Measurements from ENCODE around the gene PLGRKT. TPM values are rescaled to one million over a fixed set of nuclear protein-coding genes. Genes with fewer than 3 reads are reported as not detected.

Gene PLGRKT
- polyA plus RNA-seq, 1 donor from 2014 or later, result 80.0 TPM

DNA sequence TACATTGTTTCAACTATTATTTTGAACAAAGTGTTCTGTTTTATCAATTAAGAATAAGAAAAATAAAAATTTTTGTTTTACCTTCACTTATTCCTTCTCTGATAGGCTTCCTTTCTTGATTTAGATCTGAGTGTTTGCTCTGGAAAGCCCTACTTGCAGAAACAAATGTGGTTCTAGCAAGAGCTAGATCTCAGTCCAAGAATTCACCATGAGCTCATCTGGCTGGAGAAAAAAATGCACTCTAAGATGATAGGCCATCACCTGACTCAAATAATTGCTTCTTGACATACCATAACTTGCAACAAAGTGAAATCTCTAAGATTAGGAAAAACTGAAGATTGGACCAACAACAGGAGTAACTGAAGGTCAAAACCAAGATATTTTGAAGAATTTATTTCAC, 126.9 kb downstream of the PLGRKT start:
- no peak for TF ChIP-seq EP300 (conservative IDR thresholded peaks at IDR 0.05; ENCODE audit: poor library complexity, severe bottlenecking)
- TF ChIP-seq MXI1 (conservative IDR thresholded peaks at IDR 0.05; ENCODE audit: poor library complexity, severe bottlenecking), result no peak
- TF ChIP-seq, protein P1, sequence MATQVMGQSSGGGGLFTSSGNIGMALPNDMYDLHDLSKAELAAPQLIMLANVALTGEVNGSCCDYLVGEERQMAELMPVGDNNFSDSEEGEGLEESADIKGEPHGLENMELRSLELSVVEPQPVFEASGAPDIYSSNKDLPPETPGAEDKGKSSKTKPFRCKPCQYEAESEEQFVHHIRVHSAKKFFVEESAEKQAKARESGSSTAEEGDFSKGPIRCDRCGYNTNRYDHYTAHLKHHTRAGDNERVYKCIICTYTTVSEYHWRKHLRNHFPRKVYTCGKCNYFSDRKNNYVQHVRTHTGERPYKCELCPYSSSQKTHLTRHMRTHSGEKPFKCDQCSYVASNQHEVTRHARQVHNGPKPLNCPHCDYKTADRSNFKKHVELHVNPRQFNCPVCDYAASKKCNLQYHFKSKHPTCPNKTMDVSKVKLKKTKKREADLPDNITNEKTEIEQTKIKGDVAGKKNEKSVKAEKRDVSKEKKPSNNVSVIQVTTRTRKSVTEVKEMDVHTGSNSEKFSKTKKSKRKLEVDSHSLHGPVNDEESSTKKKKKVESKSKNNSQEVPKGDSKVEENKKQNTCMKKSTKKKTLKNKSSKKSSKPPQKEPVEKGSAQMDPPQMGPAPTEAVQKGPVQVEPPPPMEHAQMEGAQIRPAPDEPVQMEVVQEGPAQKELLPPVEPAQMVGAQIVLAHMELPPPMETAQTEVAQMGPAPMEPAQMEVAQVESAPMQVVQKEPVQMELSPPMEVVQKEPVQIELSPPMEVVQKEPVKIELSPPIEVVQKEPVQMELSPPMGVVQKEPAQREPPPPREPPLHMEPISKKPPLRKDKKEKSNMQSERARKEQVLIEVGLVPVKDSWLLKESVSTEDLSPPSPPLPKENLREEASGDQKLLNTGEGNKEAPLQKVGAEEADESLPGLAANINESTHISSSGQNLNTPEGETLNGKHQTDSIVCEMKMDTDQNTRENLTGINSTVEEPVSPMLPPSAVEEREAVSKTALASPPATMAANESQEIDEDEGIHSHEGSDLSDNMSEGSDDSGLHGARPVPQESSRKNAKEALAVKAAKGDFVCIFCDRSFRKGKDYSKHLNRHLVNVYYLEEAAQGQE (IDR thresholded peaks at IDR 0.05; ENCODE audit: borderline replicate concordance), result no peak
- no peak for TF ChIP-seq RAD21 (conservative IDR thresholded peaks at IDR 0.05)
- TF ChIP-seq, protein P2, sequence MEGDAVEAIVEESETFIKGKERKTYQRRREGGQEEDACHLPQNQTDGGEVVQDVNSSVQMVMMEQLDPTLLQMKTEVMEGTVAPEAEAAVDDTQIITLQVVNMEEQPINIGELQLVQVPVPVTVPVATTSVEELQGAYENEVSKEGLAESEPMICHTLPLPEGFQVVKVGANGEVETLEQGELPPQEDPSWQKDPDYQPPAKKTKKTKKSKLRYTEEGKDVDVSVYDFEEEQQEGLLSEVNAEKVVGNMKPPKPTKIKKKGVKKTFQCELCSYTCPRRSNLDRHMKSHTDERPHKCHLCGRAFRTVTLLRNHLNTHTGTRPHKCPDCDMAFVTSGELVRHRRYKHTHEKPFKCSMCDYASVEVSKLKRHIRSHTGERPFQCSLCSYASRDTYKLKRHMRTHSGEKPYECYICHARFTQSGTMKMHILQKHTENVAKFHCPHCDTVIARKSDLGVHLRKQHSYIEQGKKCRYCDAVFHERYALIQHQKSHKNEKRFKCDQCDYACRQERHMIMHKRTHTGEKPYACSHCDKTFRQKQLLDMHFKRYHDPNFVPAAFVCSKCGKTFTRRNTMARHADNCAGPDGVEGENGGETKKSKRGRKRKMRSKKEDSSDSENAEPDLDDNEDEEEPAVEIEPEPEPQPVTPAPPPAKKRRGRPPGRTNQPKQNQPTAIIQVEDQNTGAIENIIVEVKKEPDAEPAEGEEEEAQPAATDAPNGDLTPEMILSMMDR (IDR thresholded peaks at IDR 0.05; ENCODE audit: poor library complexity, severe bottlenecking), result no peak
- TF ChIP-seq EZH2 (IDR thresholded peaks at IDR 0.05; ENCODE audit: borderline replicate concordance, insufficient read depth, low read length, poor library complexity, severe bottlenecking), result no peak
- TF ChIP-seq SMC3 (conservative IDR thresholded peaks at IDR 0.05; ENCODE audit: poor library complexity), result no peak
- TF ChIP-seq POLR2AphosphoS5 (IDR thresholded peaks at IDR 0.05), result no peak
- H2AFZ ChIP-seq (ENCODE audit: low read depth, low read length), result no peak overlapping the region
- H3K4me2 ChIP-seq (ENCODE audit: low read length), result no peak overlapping the region
- H3K79me2 ChIP-seq (replicated peaks; ENCODE audit: insufficient read depth, low read length), result no peaks in the 10 kb centered on the region
- no peaks in the 10 kb centered on the region for H3K9me2 ChIP-seq (ENCODE audit: insufficient read depth, low read length)
- H3K9me3 ChIP-seq (ENCODE audit: low read length), result peaks cover 3% of the 10 kb centered on the region
- H4K20me1 ChIP-seq (ENCODE audit: insufficient read depth), result no peaks in the 10 kb centered on the region
- H3K9ac ChIP-seq (ENCODE audit: low read length), result no peak overlapping the region
- H3K4me3 ChIP-seq (ENCODE audit: low read length), result no peak overlapping the region
- H3K27ac ChIP-seq (ENCODE audit: low read length), result no peak overlapping the region
- H3K27me3 ChIP-seq (ENCODE audit: insufficient read depth, low read depth, low read length), result no peaks in the 10 kb centered on the region
- no peaks in the 10 kb centered on the region for H3F3A ChIP-seq (ENCODE audit: insufficient read depth, low read length, poor library complexity, severe bottlenecking)
- H3K36me3 ChIP-seq (ENCODE audit: insufficient read depth, low read length), result no peaks in the 10 kb centered on the region

Small RNA genes lying within 50 kb of the gene (small RNA-seq; reads per million reads assigned to genes)
- gene AL135786.1, result 0 reads per million in 3 experiments
- gene HMGN2P31, result 0 reads per million in 3 experiments

Other genes starting within 250 kb of the PLGRKT start
- gene INSL4, start 206.5 kb downstream of the PLGRKT start, polyA plus RNA-seq, result not detected in 2 replicates
- gene RLN2, start 133.2 kb downstream of the PLGRKT start, polyA plus RNA-seq, result not detected in 2 replicates
- gene RLN1, start 98.0 kb downstream of the PLGRKT start, polyA plus RNA-seq, result not detected in 2 replicates
- gene CD274, start 12.6 kb upstream of the PLGRKT start, polyA plus RNA-seq, result 0.16 TPM in 1 of 2 replicates, not detected in the other
- gene PDCD1LG2, start 72.6 kb upstream of the PLGRKT start, polyA plus RNA-seq, result not detected in 2 replicates
- gene RIC1, start 191.2 kb upstream of the PLGRKT start, polyA plus RNA-seq, result 9.9 and 10.8 TPM in 2 replicates